WTC11 (cell line): ENCODE data around the gene RNF152. TPM values are rescaled to one million over a fixed set of nuclear protein-coding genes. Genes with fewer than 3 reads are reported as not detected.

Experiments
- ATAC-seq: fragments of 200-7000 bp; cut with Tn5 transposase; 2 replicates; pipeline ENCODE4 v1.10.0; 2021; ENCODE audit warnings: mild to moderate bottlenecking, moderate library complexity
- CTCF ChIA-PET: fragments of 300-600 bp; sonication (Branson Sonifier 250); formaldehyde crosslinking; loops from one replicate; lab custom pipeline; 2021; ENCODE audit warnings: antibody characterized with exemption; lab: Charles Lee
- POLR2A ChIA-PET: fragments of 350-600 bp; sonication (Branson Sonifier 250); formaldehyde crosslinking; loops from one replicate; lab custom pipeline; 2021; ENCODE audit warnings: antibody characterized with exemption; lab: Charles Lee
- DNase-seq: peaks from one replicate; pipeline ENCODE4 v3.0.0; 2021; ENCODE audit warnings: low spot score
- H3K27ac Mint-ChIP-seq: 2 replicates; pipeline ENCODE4 v1.8.0; 2021; ENCODE audit warnings: mixed read lengths
- H3K27me3 Mint-ChIP-seq: 2 replicates; pipeline ENCODE4 v1.8.0; 2021; ENCODE audit warnings: low read depth, mild to moderate bottlenecking, moderate library complexity, mixed read lengths
- H3K36me3 Mint-ChIP-seq: 2 replicates; pipeline ENCODE4 v1.8.0; 2021; ENCODE audit warnings: mixed read lengths
- H3K4me1 Mint-ChIP-seq: 2 replicates; pipeline ENCODE4 v1.8.0; 2022; ENCODE audit warnings: mixed read lengths
- H3K4me3 Mint-ChIP-seq: 2 replicates; pipeline ENCODE4 v1.8.0; 2021; ENCODE audit warnings: mild to moderate bottlenecking, moderate library complexity, mixed read lengths
- H3K9me3 Mint-ChIP-seq: 2 replicates; pipeline ENCODE4 v1.8.0; 2021; ENCODE audit warnings: mixed read lengths
- CREB1 ChIP-seq: sonication (generic); formaldehyde crosslinking; IDR thresholded peaks from 2 replicates; pipeline ENCODE4 v1.8.0; 2023; ENCODE audit warnings: mild to moderate bottlenecking, missing genetic modification reagents
- E2F5 ChIP-seq: sonication (generic); formaldehyde crosslinking; IDR thresholded peaks from 2 replicates; pipeline ENCODE4 v1.8.1; 2022; ENCODE audit warnings: mild to moderate bottlenecking, moderate library complexity, missing genetic modification reagents
- EMX1 ChIP-seq: fragments of 250-450 bp; sonication (Bioruptor Pico); IDR thresholded peaks from 2 replicates; pipeline ENCODE4 v1.8.0; 2021; ENCODE audit warnings: mild to moderate bottlenecking
- ETV6 ChIP-seq: sonication (generic); formaldehyde crosslinking; IDR thresholded peaks from 2 replicates; pipeline ENCODE4 v1.8.1; 2022; ENCODE audit warnings: mild to moderate bottlenecking, missing genetic modification reagents
- FOXJ3 ChIP-seq: sonication (generic); formaldehyde crosslinking; IDR thresholded peaks from 2 replicates; pipeline ENCODE4 v1.9.0; 2021; ENCODE audit warnings: missing genetic modification reagents, mild to moderate bottlenecking, borderline replicate concordance
- FOXP1 ChIP-seq: sonication (generic); formaldehyde crosslinking; IDR thresholded peaks from 2 replicates; pipeline ENCODE4 v1.8.0; 2022; ENCODE audit warnings: missing genetic modification reagents, mild to moderate bottlenecking, moderate library complexity, borderline replicate concordance
- KAT7 ChIP-seq: sonication (generic); formaldehyde crosslinking; IDR thresholded peaks from 2 replicates; pipeline ENCODE4 v1.8.1; 2023; ENCODE audit warnings: missing genetic modification reagents, mild to moderate bottlenecking, borderline replicate concordance
- MLX ChIP-seq: sonication (generic); formaldehyde crosslinking; IDR thresholded peaks from 2 replicates; pipeline ENCODE4 v1.8.1; 2023; ENCODE audit warnings: mild to moderate bottlenecking, missing genetic modification reagents, moderate library complexity
- NFATC4 ChIP-seq: fragments of 250-450 bp; sonication (Bioruptor Pico); IDR thresholded peaks from 2 replicates; pipeline ENCODE4 v1.9.0; 2021; ENCODE audit warnings: mild to moderate bottlenecking
- OVOL2 ChIP-seq: fragments of 250-450 bp; sonication (Bioruptor Pico); IDR thresholded peaks from 2 replicates; pipeline ENCODE4 v1.9.0; 2021; ENCODE audit warnings: mild to moderate bottlenecking, borderline replicate concordance
- PREB ChIP-seq: sonication (generic); formaldehyde crosslinking; IDR thresholded peaks from 2 replicates; pipeline ENCODE4 v1.8.1; 2022; ENCODE audit warnings: mild to moderate bottlenecking, missing genetic modification reagents, moderate library complexity, borderline replicate concordance
- USF2 ChIP-seq: sonication (generic); formaldehyde crosslinking; IDR thresholded peaks from 2 replicates; pipeline ENCODE4 v1.8.1; 2023; ENCODE audit warnings: mild to moderate bottlenecking, missing genetic modification reagents, moderate library complexity
- ZNF138 ChIP-seq: sonication (generic); formaldehyde crosslinking; conservative IDR thresholded peaks from 2 replicates; pipeline ENCODE4 v1.8.1; 2022; ENCODE audit warnings: mild to moderate bottlenecking, moderate library complexity, missing genetic modification reagents
- ZNF232 ChIP-seq: sonication (generic); formaldehyde crosslinking; IDR thresholded peaks from 2 replicates; pipeline ENCODE4 v1.8.0; 2022; ENCODE audit warnings: mild to moderate bottlenecking, missing genetic modification reagents
- ZNF416 ChIP-seq: fragments of 250-450 bp; sonication (Bioruptor Pico); IDR thresholded peaks from 2 replicates; pipeline ENCODE4 v1.9.0; 2021; ENCODE audit warnings: mild to moderate bottlenecking, inconsistent platforms
- ZNF425 ChIP-seq: fragments of 250-450 bp; sonication (Bioruptor Pico); conservative IDR thresholded peaks from 2 replicates; pipeline ENCODE4 v1.9.0; 2021; ENCODE audit warnings: mild to moderate bottlenecking
- ZNF532 ChIP-seq: fragments of 250-450 bp; sonication (Bioruptor Pico); IDR thresholded peaks from 2 replicates; pipeline ENCODE4 v1.9.0; 2021; ENCODE audit warnings: mild to moderate bottlenecking, borderline replicate concordance
- total RNA-seq: library from RNA; stranded (reverse); gene quantifications from 3 replicates; pipeline ENCODE4 v1.2.3, GENCODE V29; 2021
- TF ChIP-seq, protein P1 (sequence below): sonication (generic); formaldehyde crosslinking; IDR thresholded peaks from 2 replicates; pipeline ENCODE4 v1.8.0; 2023; ENCODE audit warnings: missing genetic modification reagents, mild to moderate bottlenecking, borderline replicate concordance
- TF ChIP-seq, protein P2 (sequence below): fragments of 250-450 bp; sonication (Bioruptor Pico); IDR thresholded peaks from 2 replicates; pipeline ENCODE4 v2.1.2; 2022; ENCODE audit warnings: mild to moderate bottlenecking, moderate library complexity

The RNF152 gene
- total RNA-seq, 1 experiment from 2014 or later = 3.7 TPM

GRCh38 chr18:61859113-61859512 is 33.7 kb downstream of the RNF152 start (continued):
- no peak for TF ChIP-seq ZNF532
- no peak for TF ChIP-seq ZNF416
- TF ChIP-seq ETV6 (CRISPR knock-in tag) = no peak
- no peak for TF ChIP-seq ZNF138 (CRISPR knock-in tag)
- TF ChIP-seq PREB (CRISPR knock-in tag) = no peak
- TF ChIP-seq CREB1 = no peak

- H3K9me3 Mint-ChIP-seq = no peaks in the 10 kb centered on the region
- ATAC-seq (no peak), DNase-seq (no peak)
- POLR2A ChIA-PET = no interaction called here
- H3K27me3 Mint-ChIP-seq = no peaks in the 10 kb centered on the region
- CTCF ChIA-PET = no interaction called here
- H3K4me3 Mint-ChIP-seq = no peak overlapping the region
- H3K36me3 Mint-ChIP-seq = no peaks in the 10 kb centered on the region
- peaks cover 17% of the 10 kb centered on the region for H3K4me1 Mint-ChIP-seq
- no peak overlapping the region for H3K27ac Mint-ChIP-seq
- no peak for TF ChIP-seq MLX (CRISPR knock-in tag)
- no peak for TF ChIP-seq FOXP1
- TF ChIP-seq ZNF425 (CRISPR knock-in tag) = no peak
- TF ChIP-seq, protein P1, sequence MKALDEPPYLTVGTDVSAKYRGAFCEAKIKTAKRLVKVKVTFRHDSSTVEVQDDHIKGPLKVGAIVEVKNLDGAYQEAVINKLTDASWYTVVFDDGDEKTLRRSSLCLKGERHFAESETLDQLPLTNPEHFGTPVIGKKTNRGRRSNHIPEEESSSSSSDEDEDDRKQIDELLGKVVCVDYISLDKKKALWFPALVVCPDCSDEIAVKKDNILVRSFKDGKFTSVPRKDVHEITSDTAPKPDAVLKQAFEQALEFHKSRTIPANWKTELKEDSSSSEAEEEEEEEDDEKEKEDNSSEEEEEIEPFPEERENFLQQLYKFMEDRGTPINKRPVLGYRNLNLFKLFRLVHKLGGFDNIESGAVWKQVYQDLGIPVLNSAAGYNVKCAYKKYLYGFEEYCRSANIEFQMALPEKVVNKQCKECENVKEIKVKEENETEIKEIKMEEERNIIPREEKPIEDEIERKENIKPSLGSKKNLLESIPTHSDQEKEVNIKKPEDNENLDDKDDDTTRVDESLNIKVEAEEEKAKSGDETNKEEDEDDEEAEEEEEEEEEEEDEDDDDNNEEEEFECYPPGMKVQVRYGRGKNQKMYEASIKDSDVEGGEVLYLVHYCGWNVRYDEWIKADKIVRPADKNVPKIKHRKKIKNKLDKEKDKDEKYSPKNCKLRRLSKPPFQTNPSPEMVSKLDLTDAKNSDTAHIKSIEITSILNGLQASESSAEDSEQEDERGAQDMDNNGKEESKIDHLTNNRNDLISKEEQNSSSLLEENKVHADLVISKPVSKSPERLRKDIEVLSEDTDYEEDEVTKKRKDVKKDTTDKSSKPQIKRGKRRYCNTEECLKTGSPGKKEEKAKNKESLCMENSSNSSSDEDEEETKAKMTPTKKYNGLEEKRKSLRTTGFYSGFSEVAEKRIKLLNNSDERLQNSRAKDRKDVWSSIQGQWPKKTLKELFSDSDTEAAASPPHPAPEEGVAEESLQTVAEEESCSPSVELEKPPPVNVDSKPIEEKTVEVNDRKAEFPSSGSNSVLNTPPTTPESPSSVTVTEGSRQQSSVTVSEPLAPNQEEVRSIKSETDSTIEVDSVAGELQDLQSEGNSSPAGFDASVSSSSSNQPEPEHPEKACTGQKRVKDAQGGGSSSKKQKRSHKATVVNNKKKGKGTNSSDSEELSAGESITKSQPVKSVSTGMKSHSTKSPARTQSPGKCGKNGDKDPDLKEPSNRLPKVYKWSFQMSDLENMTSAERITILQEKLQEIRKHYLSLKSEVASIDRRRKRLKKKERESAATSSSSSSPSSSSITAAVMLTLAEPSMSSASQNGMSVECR (CRISPR knock-in tag) = no peak
- TF ChIP-seq FOXJ3 (CRISPR knock-in tag) = no peak
- no peak for TF ChIP-seq ZNF138 (CRISPR knock-in tag)
- TF ChIP-seq OVOL2 = no peak
- TF ChIP-seq E2F5 (CRISPR knock-in tag) = no peak
- TF ChIP-seq, protein P2, sequence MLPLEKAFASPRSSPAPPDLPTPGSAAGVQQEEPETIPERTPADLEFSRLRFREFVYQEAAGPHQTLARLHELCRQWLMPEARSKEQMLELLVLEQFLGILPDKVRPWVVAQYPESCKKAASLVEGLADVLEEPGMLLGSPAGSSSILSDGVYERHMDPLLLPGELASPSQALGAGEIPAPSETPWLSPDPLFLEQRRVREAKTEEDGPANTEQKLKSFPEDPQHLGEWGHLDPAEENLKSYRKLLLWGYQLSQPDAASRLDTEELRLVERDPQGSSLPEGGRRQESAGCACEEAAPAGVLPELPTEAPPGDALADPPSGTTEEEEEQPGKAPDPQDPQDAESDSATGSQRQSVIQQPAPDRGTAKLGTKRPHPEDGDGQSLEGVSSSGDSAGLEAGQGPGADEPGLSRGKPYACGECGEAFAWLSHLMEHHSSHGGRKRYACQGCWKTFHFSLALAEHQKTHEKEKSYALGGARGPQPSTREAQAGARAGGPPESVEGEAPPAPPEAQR (CRISPR knock-in tag) = no peak
- TF ChIP-seq NFATC4 (CRISPR knock-in tag) = no peak
- no peak for TF ChIP-seq ZNF232
- no peak for TF ChIP-seq EMX1
- no peak for TF ChIP-seq KAT7
- no peak for TF ChIP-seq USF2 (CRISPR knock-in tag)
Measured at GRCh38 chr18:61856678-61857077, 36.1 kb downstream of the RNF152 start.
